K562 (cell line): Measurements from ENCODE around the gene GANAB. TPM values are rescaled to one million over a fixed set of nuclear protein-coding genes. Genes with fewer than 3 reads are reported as not detected.

Source experiments
- BCOR ChIP-seq: fragments of 450-650 bp; IDR thresholded peaks from 2 replicates; pipeline ENCODE4 v1.6.1; 2016
- BHLHE40 ChIP-seq: IDR thresholded peaks from 2 replicates; pipeline ENCODE4 v1.6.1; 2011; ENCODE audit warnings: low read length, improper control_type of control experiment
- CREM ChIP-seq: IDR thresholded peaks from 2 replicates; pipeline ENCODE4 v1.6.1; 2014; ENCODE audit warnings: antibody characterized with exemption, low read depth
- E2F6 ChIP-seq, 2 experiments: IDR thresholded peaks; 2 replicates each; pipeline ENCODE4 v1.6.1; 2011; ENCODE audit warnings: borderline replicate concordance in 1 of 2, control low read depth in 1 of 2, low read depth in 1 of 2, low read length in 1 of 2, mild to moderate bottlenecking in 1 of 2, mixed read lengths in 1 of 2, moderate library complexity in 1 of 2; ENCODE audit not compliant: insufficient read depth in 1 of 2, insufficient read length in 1 of 2, poor library complexity in 1 of 2, severe bottlenecking in 1 of 2; ENCODE audit errors: extremely low read depth in 1 of 2
- FOXP1 ChIP-seq: sonication (generic); formaldehyde crosslinking; IDR thresholded peaks from 2 replicates; pipeline ENCODE4 v1.8.0; 2022; ENCODE audit warnings: mild to moderate bottlenecking, missing genetic modification reagents
- NKRF ChIP-seq: fragments of 450-650 bp; IDR thresholded peaks from 2 replicates; pipeline ENCODE4 v1.6.1; 2016; ENCODE audit warnings: borderline replicate concordance
- RB1 ChIP-seq: fragments of 450-650 bp; IDR thresholded peaks from 2 replicates; pipeline ENCODE4 v1.6.1; 2017; ENCODE audit warnings: low read depth, mild to moderate bottlenecking
- RREB1 ChIP-seq: fragments of 250-450 bp; sonication (Bioruptor Pico); IDR thresholded peaks from 2 replicates; pipeline ENCODE4 v1.4.0; 2020
- ZBTB12 ChIP-seq: fragments of 250-450 bp; sonication (Bioruptor Pico); IDR thresholded peaks from 2 replicates; pipeline ENCODE4 v1.4.0; 2020
- ZBTB2 ChIP-seq: fragments of 450-650 bp; IDR thresholded peaks from 2 replicates; pipeline ENCODE4 v1.6.1; 2016; ENCODE audit warnings: antibody characterized with exemption
- ZNF224 ChIP-seq: sonication (generic); formaldehyde crosslinking; IDR thresholded peaks from 2 replicates; pipeline ENCODE4 v1.8.0; 2022; ENCODE audit warnings: mild to moderate bottlenecking, missing genetic modification reagents
- ZNF232 ChIP-seq: sonication (generic); formaldehyde crosslinking; IDR thresholded peaks from 2 replicates; pipeline ENCODE4 v1.8.0; 2022; ENCODE audit warnings: mild to moderate bottlenecking, missing genetic modification reagents
- ZNF740 ChIP-seq, 3 experiments: fragments of 200-800 bp in 1 of 3; sonication (Bioruptor generic) in 1 of 3; sonication (generic) in 1 of 3; formaldehyde crosslinking in 1 of 3; IDR thresholded peaks; 2 replicates each; pipeline versions ENCODE4 v1.6.1 to v1.8.0; 2016 to 2022; ENCODE audit warnings: mild to moderate bottlenecking in 2 of 3, missing compliant biosample characterization in 2 of 3, missing genetic modification characterization in 2 of 3, missing genetic modification reagents in 1 of 3
- ZZZ3 ChIP-seq: fragments of 450-650 bp; IDR thresholded peaks from 2 replicates; pipeline ENCODE4 v1.6.1; 2016; ENCODE audit warnings: antibody characterized with exemption, mild to moderate bottlenecking, moderate library complexity
- polyA plus RNA-seq, 8 experiments: library from polyadenylated mRNA; depleted of rRNA in 4 of 8; stranded (reverse) in 5 of 8; unstranded in 3 of 8; fragments of >200 nt; fragmentation: Nextera tagmentation in 2 of 8; fragmentation: Illumina TruSeq in 1 of 8; extraction: Ambion mirVana in 2 of 8; extraction: Trizol in 1 of 8; gene quantifications; 2 replicates each; pipeline versions ENCODE4 v1.2.1 to v1.2.3, GENCODE V29; 2011 to 2014; ENCODE audit warnings: inconsistent platforms in 1 of 8, missing spikeins in 1 of 8
- total RNA-seq, 7 experiments: library from RNA; depleted of rRNA in 6 of 7; stranded (reverse); fragments of >200 nt in 6 of 7; fragmentation: Illumina TruSeq in 2 of 7; extraction: Trizol in 2 of 7; gene quantifications; 2 replicates each; pipeline versions ENCODE4 v1.2.1 to v1.2.3, GENCODE V29; 2011 to 2021; ENCODE audit warnings: low replicate concordance in 1 of 7

The GANAB gene
- total and polyA plus RNA-seq, 9 of the 15 experiments (the other 6 are each of a cell fraction or from before 2014, with no cell fraction given): 6.5 to 284 (median 161) TPM

GRCh38 chr11:62593434-62594044 is 52.9 kb downstream of the GANAB start (continued):
- TF ChIP-seq E2F6 (IDR thresholded peaks at IDR 0.05; ENCODE audit: borderline replicate concordance in 1 of 2, extremely low read depth in 1 of 2, insufficient read depth in 1 of 2, insufficient read length in 1 of 2, low read depth in 1 of 2, low read length in 1 of 2, poor library complexity in 1 of 2, severe bottlenecking in 1 of 2) (peak in 1 of 2 experiments; percentile 16), ZNF232 (no peak), ZBTB2 (no peak), ZNF224 (no peak), ZBTB12 (CRISPR knock-in tag) (no peak), RB1 (peak; percentile 37; the same call in 1 of the 2 replicates), ZNF740 (CRISPR knock-in tag; IDR thresholded peaks at IDR 0.05) (no peak), ZNF740 (tag; IDR thresholded peaks at IDR 0.05) (no peak), BHLHE40 (peak; percentile 31), ZZZ3 (no peak), RREB1 (CRISPR knock-in tag) (no peak), BCOR (no peak), CREM (peak; percentile 60; the same call in 1 of the 2 replicates), FOXP1 (CRISPR knock-in tag) (no peak), NKRF (no peak)
